Measurements from ENCODE around the gene MRAS.

The MRAS gene

DNA sequence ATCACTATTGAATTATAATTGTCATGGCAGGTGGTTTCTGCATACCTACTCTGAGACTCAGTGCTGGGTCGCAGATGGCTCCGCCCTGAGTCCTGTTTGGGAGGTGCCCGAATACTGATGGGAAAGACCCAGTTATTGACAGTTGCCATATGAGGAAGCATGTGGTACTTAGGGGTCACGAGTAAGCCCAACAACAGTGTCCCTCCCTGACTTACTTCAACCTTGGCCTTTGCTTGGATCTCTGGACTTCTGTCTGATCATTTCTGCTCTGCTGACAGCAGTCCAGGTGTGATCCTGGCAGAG lies 16.8 kb downstream of the MRAS start:
- DNase-seq: no peak
- Histone ChIP-seq H3K4me1 (ENCODE audit: control insufficient read depth, insufficient read depth, low read length, poor library complexity, severe bottlenecking) (no peaks in the 10 kb centered on the region), H3K9me3 (ENCODE audit: control insufficient read depth, low read length) (no peaks in the 10 kb centered on the region), H3K27me3 (replicated peaks; ENCODE audit: control insufficient read depth, insufficient read depth, low read length, poor library complexity, severe bottlenecking) (no peaks in the 10 kb centered on the region), H3K4me3 (ENCODE audit: insufficient read depth, low read depth, low read length, poor library complexity, severe bottlenecking) (no peak overlapping the region), H3K27ac (ENCODE audit: insufficient read depth, low read length, poor library complexity, severe bottlenecking) (no peak overlapping the region), H3K36me3 (ENCODE audit: control insufficient read depth, insufficient read depth, low read length) (no peaks in the 10 kb centered on the region)

DNA sequence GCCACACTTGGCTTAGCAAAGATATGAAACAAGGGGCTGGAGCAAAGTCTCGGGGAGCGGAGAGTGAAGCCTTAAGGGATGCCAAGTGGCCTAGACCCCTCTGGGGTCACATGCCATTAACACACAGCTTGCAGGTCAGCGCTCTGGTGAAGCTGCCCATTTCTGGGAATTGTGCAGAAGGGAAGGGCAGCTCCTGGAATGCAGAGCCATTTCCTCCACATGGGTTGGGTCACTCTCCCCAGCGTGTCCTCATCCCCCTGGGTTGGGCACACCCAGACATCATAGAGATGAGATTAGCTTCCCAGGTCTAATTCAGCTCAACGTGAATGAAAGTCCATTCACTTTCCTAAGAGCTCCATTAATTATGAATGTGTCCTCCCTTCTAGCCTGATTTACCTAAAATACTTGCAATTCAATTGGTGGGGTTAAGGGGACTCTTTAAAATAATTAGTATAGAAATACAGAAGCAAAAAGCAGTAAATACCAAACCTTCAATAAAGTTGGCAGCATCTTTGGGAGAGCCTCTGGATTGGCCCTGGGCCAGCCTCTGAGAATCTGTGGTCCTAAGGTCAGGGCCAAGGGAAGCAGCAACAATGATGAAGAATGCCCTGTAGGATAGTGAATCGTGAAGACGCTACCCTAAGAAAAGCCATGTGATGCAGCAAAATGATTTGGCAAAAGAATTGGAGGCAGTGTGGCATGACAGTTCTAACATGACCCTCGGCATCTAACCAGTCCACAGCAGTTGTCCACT lies 17.8 kb downstream of the MRAS start:
- no peak for DNase-seq
- no peaks in the 10 kb centered on the region for H3K4me1 ChIP-seq (ENCODE audit: control insufficient read depth, insufficient read depth, low read length, poor library complexity, severe bottlenecking)

DNA sequence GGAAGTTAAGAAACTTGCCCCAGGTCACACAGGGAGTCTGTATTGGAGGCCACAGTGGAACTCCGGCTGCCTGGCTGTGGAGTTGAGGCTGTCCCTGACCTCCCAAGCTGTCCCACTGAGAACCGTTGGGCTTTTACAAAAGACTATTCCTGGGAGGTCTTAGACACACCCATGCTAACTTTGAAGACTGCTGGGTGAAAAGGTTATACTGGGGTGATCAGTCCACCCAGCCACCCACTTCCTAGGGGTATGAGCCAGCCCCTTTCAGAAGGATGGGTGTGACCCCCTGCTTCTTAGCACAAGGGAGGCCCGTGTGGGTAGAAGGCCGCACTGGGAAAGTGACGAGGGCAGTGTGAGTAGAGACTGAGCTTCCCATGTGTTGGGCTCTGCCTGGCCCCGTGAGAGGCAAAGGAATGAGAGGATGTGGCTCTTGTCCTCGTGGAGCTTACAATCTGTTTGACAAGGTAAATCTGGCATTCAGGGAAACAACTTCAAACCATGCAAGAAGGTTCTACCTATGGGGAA lies 19.0 kb downstream of the MRAS start:
- Histone ChIP-seq H3K27ac (ENCODE audit: insufficient read depth, low read length, poor library complexity, severe bottlenecking) (no peak overlapping the region), H3K9me3 (ENCODE audit: control insufficient read depth, low read length) (no peaks in the 10 kb centered on the region), H3K27me3 (replicated peaks; ENCODE audit: control insufficient read depth, insufficient read depth, low read length, poor library complexity, severe bottlenecking) (no peaks in the 10 kb centered on the region), H3K4me3 (ENCODE audit: insufficient read depth, low read depth, low read length, poor library complexity, severe bottlenecking) (no peak overlapping the region), H3K4me1 (ENCODE audit: control insufficient read depth, insufficient read depth, low read length, poor library complexity, severe bottlenecking) (no peaks in the 10 kb centered on the region), H3K36me3 (ENCODE audit: control insufficient read depth, insufficient read depth, low read length) (no peaks in the 10 kb centered on the region)
- no peak for DNase-seq

More for the DNA sequence above, 17.8 kb downstream of the MRAS start:
- H3K4me3 ChIP-seq (ENCODE audit: insufficient read depth, low read depth, low read length, poor library complexity, severe bottlenecking): no peak overlapping the region
- no peak overlapping the region for H3K27ac ChIP-seq (ENCODE audit: insufficient read depth, low read length, poor library complexity, severe bottlenecking)
- no peaks in the 10 kb centered on the region for H3K36me3 ChIP-seq (ENCODE audit: control insufficient read depth, insufficient read depth, low read length)
- no peaks in the 10 kb centered on the region for H3K27me3 ChIP-seq (replicated peaks; ENCODE audit: control insufficient read depth, insufficient read depth, low read length, poor library complexity, severe bottlenecking)
- no peaks in the 10 kb centered on the region for H3K9me3 ChIP-seq (ENCODE audit: control insufficient read depth, low read length)

DNA sequence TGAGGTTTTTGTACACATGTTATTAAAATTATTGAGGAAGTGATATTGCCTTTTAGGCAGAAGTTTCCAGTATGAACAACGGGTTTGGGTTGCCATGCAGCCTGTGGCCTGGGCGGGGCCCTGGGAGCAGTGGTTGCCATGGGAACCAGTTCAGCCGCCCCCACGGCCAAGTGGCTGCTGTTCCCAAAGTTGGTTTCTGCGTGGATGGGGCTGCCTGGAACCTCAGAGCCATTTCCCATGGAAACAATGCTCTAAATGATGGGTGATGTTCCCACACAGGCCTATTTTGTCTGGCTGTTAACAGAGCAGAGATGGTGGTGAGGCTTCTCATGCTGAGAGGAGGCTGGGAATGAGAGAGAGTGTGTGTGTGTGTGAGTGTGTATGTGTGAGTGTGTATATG lies 19.5 kb downstream of the MRAS start:
- Histone ChIP-seq H3K4me3 (ENCODE audit: insufficient read depth, low read depth, low read length, poor library complexity, severe bottlenecking) (no peak overlapping the region), H3K36me3 (ENCODE audit: control insufficient read depth, insufficient read depth, low read length) (no peaks in the 10 kb centered on the region), H3K27me3 (replicated peaks; ENCODE audit: control insufficient read depth, insufficient read depth, low read length, poor library complexity, severe bottlenecking) (no peaks in the 10 kb centered on the region), H3K27ac (ENCODE audit: insufficient read depth, low read length, poor library complexity, severe bottlenecking) (no peak overlapping the region), H3K9me3 (ENCODE audit: control insufficient read depth, low read length) (no peaks in the 10 kb centered on the region), H3K4me1 (ENCODE audit: control insufficient read depth, insufficient read depth, low read length, poor library complexity, severe bottlenecking) (no peaks in the 10 kb centered on the region)
- no peak for DNase-seq

DNA sequence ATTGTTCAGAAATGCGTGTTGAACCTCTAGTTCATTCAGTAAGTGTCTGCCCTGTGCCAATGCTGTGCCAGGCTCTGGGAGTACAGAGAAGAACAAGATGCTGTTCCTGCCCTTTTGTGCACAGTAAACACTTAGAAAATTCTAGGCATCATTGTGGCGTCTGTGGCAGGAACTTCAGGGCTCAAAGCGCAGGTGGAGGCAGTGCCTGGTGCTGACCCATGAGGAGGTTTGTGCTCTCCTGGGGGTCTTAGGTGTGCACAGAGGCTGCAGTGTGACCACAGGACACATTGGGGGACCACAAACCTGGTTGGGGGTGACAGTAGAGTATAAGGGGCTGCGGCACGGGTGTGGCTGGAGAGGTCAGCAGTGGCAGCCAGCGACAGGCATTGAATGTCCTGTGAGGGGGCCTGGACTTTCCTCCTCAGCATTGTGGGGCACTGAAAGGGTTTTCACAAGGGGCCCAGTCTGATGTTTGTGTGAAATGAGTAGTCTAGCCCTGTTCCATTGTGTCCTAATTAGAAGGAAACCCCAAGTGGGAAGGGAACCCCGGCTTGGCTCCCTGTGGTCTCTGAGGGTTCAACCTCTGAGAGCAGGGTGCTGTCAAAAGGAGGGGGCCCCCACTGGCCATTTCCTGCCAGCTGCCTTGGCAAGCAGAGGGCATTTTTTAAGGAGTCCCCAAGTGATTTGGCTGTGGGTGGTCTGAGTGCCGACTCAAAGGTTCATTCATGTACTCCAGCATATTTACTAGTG lies 20.9 kb downstream of the MRAS start:
- Histone ChIP-seq H3K27ac (ENCODE audit: insufficient read depth, low read length, poor library complexity, severe bottlenecking) (no peak overlapping the region), H3K4me3 (ENCODE audit: insufficient read depth, low read depth, low read length, poor library complexity, severe bottlenecking) (no peak overlapping the region), H3K9me3 (ENCODE audit: control insufficient read depth, low read length) (no peaks in the 10 kb centered on the region), H3K27me3 (replicated peaks; ENCODE audit: control insufficient read depth, insufficient read depth, low read length, poor library complexity, severe bottlenecking) (no peaks in the 10 kb centered on the region), H3K36me3 (ENCODE audit: control insufficient read depth, insufficient read depth, low read length) (no peaks in the 10 kb centered on the region), H3K4me1 (ENCODE audit: control insufficient read depth, insufficient read depth, low read length, poor library complexity, severe bottlenecking) (no peaks in the 10 kb centered on the region)
- DNase-seq: no peak

DNA sequence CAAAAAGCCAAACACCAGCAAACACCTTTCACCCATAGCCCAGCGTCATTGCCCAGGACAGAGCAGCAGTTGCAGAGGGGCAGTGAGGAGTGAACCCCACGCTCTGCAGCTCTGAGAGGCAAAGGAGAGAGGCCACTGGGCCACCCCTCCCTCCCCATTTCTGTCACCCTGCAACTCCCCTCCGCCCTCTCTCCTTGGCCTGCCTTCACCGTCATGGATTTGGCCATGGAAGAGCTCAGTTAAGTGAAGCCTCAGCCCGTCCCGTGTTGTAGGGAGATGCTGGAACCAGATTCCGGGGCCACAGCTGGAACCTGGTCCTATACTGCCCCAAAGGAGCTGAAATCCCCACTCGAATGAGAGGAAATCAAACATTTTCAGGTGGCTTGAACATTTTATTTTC lies 21.9 kb downstream of the MRAS start:
- no peak for DNase-seq
- H3K36me3 ChIP-seq (ENCODE audit: control insufficient read depth, insufficient read depth, low read length): no peaks in the 10 kb centered on the region
- H3K9me3 ChIP-seq (ENCODE audit: control insufficient read depth, low read length): no peaks in the 10 kb centered on the region
- no peaks in the 10 kb centered on the region for H3K27me3 ChIP-seq (replicated peaks; ENCODE audit: control insufficient read depth, insufficient read depth, low read length, poor library complexity, severe bottlenecking)
- H3K4me1 ChIP-seq (ENCODE audit: control insufficient read depth, insufficient read depth, low read length, poor library complexity, severe bottlenecking): no peaks in the 10 kb centered on the region
- H3K27ac ChIP-seq (ENCODE audit: insufficient read depth, low read length, poor library complexity, severe bottlenecking): no peak overlapping the region
- no peak overlapping the region for H3K4me3 ChIP-seq (ENCODE audit: insufficient read depth, low read depth, low read length, poor library complexity, severe bottlenecking)

DNA sequence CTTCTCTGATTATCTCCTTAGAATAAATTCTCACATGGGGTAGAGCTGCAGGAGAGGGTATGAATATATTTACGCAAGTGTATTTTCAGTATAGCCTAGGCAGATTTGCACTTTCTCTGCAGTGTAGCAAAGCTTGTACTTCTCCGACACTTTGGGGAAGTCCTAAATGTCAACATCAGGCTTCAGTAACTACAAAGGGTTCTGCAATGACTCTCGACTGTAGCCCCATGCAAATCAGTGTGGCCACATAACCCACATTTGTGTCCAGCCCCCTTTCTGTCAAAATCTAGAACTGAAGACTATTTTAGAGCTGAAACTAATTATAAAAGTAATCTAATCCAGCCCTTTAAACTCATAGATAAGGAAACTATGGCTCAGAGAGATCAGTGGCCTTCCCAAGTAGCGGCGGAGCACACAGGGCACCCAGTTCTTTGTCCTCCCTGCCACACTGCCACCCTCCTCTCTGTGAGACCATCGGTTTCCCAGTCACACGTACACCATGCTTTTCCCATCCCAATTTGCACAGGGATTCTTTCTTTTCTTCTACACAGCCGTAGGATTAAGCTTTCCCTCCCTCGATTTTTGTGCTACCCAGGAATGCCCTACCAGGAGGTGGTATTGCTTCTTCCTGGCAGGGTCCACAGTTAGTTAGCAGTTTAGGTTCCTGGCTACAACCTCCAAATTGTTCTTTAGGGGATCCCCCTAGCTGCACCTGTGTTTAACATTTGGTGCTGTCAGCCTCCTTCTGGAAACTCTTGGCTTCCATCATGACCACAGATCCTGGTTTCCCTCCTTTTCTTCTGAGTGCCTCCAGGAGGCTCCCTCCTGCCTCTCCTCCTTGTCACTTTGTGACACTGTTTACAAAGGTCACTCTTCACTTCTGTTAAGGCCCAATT lies 22.9 kb downstream of the MRAS start:
- DNase-seq: no peak
- H3K36me3 ChIP-seq (ENCODE audit: control insufficient read depth, insufficient read depth, low read length): no peaks in the 10 kb centered on the region

DNA sequence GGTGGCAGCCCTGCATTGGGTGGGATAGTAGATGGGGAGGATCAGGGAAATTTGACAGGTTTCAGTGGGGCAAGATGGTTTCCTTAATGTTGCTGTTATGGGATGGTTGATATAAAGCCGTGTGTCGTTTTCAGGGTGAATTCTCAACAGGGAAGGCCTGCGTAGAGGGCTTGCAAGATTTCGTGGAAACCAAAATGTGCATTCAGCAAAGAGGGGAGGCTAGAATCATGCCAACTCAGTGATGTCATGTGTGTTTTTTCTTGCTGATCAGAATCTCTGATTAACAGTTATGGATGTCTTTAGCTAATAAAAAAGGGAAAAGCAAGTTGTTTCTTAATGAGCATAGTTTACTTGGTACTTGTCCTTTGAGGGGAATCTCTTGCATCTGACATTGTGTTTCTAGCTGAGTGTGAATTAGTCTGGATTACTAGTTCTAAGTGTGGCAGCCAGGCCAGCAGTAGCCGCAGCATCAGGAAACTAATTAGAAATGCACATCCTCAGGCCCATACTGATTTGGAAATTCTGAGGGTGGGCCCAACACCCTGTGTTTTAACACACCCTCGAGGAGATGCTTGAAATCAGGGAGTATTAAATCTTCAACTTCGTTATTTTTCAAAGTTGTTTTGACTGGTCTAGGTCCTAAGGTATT lies 24.8 kb downstream of the MRAS start:
- Histone ChIP-seq H3K4me1 (ENCODE audit: control insufficient read depth, insufficient read depth, low read length, poor library complexity, severe bottlenecking) (no peaks in the 10 kb centered on the region), H3K27ac (ENCODE audit: insufficient read depth, low read length, poor library complexity, severe bottlenecking) (no peak overlapping the region), H3K36me3 (ENCODE audit: control insufficient read depth, insufficient read depth, low read length) (no peaks in the 10 kb centered on the region), H3K9me3 (ENCODE audit: control insufficient read depth, low read length) (no peaks in the 10 kb centered on the region), H3K4me3 (ENCODE audit: insufficient read depth, low read depth, low read length, poor library complexity, severe bottlenecking) (no peak overlapping the region), H3K27me3 (replicated peaks; ENCODE audit: control insufficient read depth, insufficient read depth, low read length, poor library complexity, severe bottlenecking) (no peaks in the 10 kb centered on the region)
- no peak for DNase-seq

More for the DNA sequence above, 22.9 kb downstream of the MRAS start:
- Histone ChIP-seq H3K27me3 (replicated peaks; ENCODE audit: control insufficient read depth, insufficient read depth, low read length, poor library complexity, severe bottlenecking) (no peaks in the 10 kb centered on the region), H3K4me3 (ENCODE audit: insufficient read depth, low read depth, low read length, poor library complexity, severe bottlenecking) (no peak overlapping the region), H3K9me3 (ENCODE audit: control insufficient read depth, low read length) (no peaks in the 10 kb centered on the region), H3K27ac (ENCODE audit: insufficient read depth, low read length, poor library complexity, severe bottlenecking) (no peak overlapping the region), H3K4me1 (ENCODE audit: control insufficient read depth, insufficient read depth, low read length, poor library complexity, severe bottlenecking) (no peaks in the 10 kb centered on the region)

DNA sequence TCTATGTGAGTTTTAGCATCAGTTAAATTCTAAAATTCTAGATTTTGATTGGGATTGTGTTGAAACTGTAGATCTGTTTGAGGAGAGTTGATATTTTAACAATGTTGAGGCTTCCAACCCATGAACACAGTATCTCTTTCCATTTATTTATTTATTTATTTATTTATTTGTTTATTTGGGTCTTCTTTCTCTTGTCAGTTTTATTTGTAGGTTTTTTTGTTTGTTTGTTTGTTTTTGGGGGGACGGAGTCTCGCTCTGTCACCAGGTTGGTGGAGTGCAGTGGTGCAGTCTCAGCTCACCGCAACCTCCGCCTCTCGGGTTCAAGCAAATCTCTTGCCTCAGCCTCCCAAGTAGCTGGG lies 25.3 kb downstream of the MRAS start:
- Histone ChIP-seq H3K9me3 (ENCODE audit: control insufficient read depth, low read length) (no peaks in the 10 kb centered on the region), H3K4me3 (ENCODE audit: insufficient read depth, low read depth, low read length, poor library complexity, severe bottlenecking) (no peak overlapping the region), H3K4me1 (ENCODE audit: control insufficient read depth, insufficient read depth, low read length, poor library complexity, severe bottlenecking) (no peaks in the 10 kb centered on the region), H3K27ac (ENCODE audit: insufficient read depth, low read length, poor library complexity, severe bottlenecking) (no peak overlapping the region), H3K27me3 (replicated peaks; ENCODE audit: control insufficient read depth, insufficient read depth, low read length, poor library complexity, severe bottlenecking) (no peaks in the 10 kb centered on the region), H3K36me3 (ENCODE audit: control insufficient read depth, insufficient read depth, low read length) (no peaks in the 10 kb centered on the region)
- no peak for DNase-seq

Data from effector memory CD4-positive, alpha-beta T cell (primary cell).